Vagina (tissue), 2 donors: ENCODE measurements around the gene SLC43A1. TPM values are rescaled to one million over a fixed set of nuclear protein-coding genes. Genes with fewer than 3 reads are reported as not detected.

Source experiments
- DNase-seq, 2 donors: peaks; one replicate each; pipeline ENCODE4 v3.0.0-alpha.2; 2017; ENCODE audit errors: extremely low spot score in 2 of 2
- H3K27ac ChIP-seq: fragments of 200-600 bp; sonication (generic); one replicate; pipeline ENCODE4 v1.5.1; 2019
- H3K27me3 ChIP-seq: fragments of 200-600 bp; sonication (generic); one replicate; pipeline ENCODE4 v1.5.1; 2019
- H3K36me3 ChIP-seq, 2 donors: fragments of 200-600 bp; sonication (generic); one replicate each; pipeline ENCODE4 v1.5.1; 2017 to 2019
- H3K4me1 ChIP-seq: fragments of 200-600 bp; sonication (generic); one replicate; pipeline ENCODE4 v1.5.1; 2019
- H3K4me3 ChIP-seq, 2 donors: fragments of 200-600 bp; sonication (generic); 1 replicate in 1 of 2; 2 replicates in 1 of 2; pipeline ENCODE4 v1.5.1; 2016 to 2019
- H3K9me3 ChIP-seq: fragments of 200-600 bp; sonication (generic); one replicate; pipeline ENCODE4 v1.5.1; 2019
- POLR2A ChIP-seq, 2 donors: fragments of 450-650 bp; IDR thresholded peaks; one replicate each; pipeline ENCODE4 v1.6.1; 2017; ENCODE audit warnings: antibody characterized with exemption in 2 of 2, mild to moderate bottlenecking in 2 of 2, moderate library complexity in 2 of 2
- POLR2AphosphoS5 ChIP-seq, 2 donors: sonication (generic); formaldehyde crosslinking; IDR thresholded peaks; one replicate each; pipeline ENCODE4 v1.9.0; 2017; ENCODE audit warnings: antibody characterized with exemption in 2 of 2, mild to moderate bottlenecking in 2 of 2, low read depth in 1 of 2; ENCODE audit not compliant: insufficient read depth in 1 of 2
- intact Hi-C: fragments of 100-400 bp; cut with DNase I; formaldehyde crosslinking; loops from one replicate; pipeline ENCODE4 v1.15.1; 2023
- total RNA-seq: library from RNA; depleted of rRNA; stranded (reverse); fragments of >200 nt; gene quantifications from one replicate; pipeline ENCODE4 v1.2.3, GENCODE V29; 2016
- TF ChIP-seq, protein P1 (sequence below), 3 experiments: fragments of 450-650 bp in 2 of 3; fragments of 200-600 bp in 1 of 3; sonication (generic) in 1 of 3; IDR thresholded peaks; one replicate each; pipeline ENCODE4 v1.5.1; 2017 to 2019; ENCODE audit warnings: antibody characterized with exemption in 3 of 3, mild to moderate bottlenecking in 2 of 3, moderate library complexity in 2 of 3

The SLC43A1 gene
- total RNA-seq, 1 donor from 2014 or later = 22.6 TPM

GRCh38 chr11:57512646-57513451 is 2.7 kb downstream of the SLC43A1 start:
- no peak for DNase-seq
- intact Hi-C loops = no loop called here
- Histone ChIP-seq H3K4me3 (no peak overlapping the region), H3K9me3 (no peaks in the 10 kb centered on the region), H3K27ac (peak overlapping the region; percentile 57), H3K36me3 (no peaks in the 10 kb centered on the region), H3K4me1 (peaks cover 24% of the 10 kb centered on the region), H3K27me3 (no peaks in the 10 kb centered on the region)
- TF ChIP-seq POLR2A (IDR thresholded peaks at IDR 0.05) = no peak
- no peak for TF ChIP-seq POLR2AphosphoS5 (IDR thresholded peaks at IDR 0.05; ENCODE audit: insufficient read depth in 1 of 2, low read depth in 1 of 2)
- TF ChIP-seq, protein P1, sequence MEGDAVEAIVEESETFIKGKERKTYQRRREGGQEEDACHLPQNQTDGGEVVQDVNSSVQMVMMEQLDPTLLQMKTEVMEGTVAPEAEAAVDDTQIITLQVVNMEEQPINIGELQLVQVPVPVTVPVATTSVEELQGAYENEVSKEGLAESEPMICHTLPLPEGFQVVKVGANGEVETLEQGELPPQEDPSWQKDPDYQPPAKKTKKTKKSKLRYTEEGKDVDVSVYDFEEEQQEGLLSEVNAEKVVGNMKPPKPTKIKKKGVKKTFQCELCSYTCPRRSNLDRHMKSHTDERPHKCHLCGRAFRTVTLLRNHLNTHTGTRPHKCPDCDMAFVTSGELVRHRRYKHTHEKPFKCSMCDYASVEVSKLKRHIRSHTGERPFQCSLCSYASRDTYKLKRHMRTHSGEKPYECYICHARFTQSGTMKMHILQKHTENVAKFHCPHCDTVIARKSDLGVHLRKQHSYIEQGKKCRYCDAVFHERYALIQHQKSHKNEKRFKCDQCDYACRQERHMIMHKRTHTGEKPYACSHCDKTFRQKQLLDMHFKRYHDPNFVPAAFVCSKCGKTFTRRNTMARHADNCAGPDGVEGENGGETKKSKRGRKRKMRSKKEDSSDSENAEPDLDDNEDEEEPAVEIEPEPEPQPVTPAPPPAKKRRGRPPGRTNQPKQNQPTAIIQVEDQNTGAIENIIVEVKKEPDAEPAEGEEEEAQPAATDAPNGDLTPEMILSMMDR (IDR thresholded peaks at IDR 0.05) = no peak

DNA sequence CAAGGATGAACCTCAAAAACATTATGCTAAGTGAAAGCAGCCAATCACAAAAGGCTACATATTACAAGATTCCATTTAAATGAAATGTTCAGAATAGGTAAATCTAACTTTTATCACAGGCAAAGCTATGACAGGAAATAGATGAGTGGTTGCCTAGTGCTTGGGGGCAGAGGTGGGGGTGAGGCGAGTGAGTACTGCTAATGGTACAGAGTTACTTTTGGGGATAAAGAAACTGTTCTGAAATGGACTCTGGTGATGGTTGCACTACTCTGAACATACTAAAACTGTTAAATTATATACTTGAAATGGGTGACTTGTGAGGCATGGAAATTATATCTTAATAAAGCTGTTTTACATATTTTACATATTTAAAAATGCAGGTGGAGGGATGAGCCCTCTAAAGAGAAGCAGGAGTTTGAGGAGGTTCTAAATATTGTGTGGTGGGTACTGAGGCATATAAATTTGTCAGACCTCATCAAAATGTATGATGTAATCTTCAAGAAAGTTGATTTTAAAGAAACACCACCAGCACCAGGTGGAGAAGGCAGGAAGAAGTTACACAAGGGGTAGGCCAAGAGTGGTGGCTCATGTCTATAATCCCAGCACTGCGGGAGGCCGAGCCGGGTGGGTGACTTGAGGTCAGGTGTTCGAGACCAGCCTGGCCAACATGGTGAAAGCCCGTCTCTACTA is 3.6 kb downstream of the SLC43A1 start:
- no peaks in the 10 kb centered on the region for H3K27me3 ChIP-seq

GRCh38 chr11:57508341-57509170 is 6.9 kb downstream of the SLC43A1 start:
- H3K4me3 ChIP-seq = no peak overlapping the region
- no peak for DNase-seq
- no peaks in the 10 kb centered on the region for H3K36me3 ChIP-seq
- no peaks in the 10 kb centered on the region for H3K27me3 ChIP-seq
- no peak for TF ChIP-seq POLR2A (IDR thresholded peaks at IDR 0.05)
- TF ChIP-seq, protein P1 (IDR thresholded peaks at IDR 0.05) = no peak
- TF ChIP-seq POLR2AphosphoS5 (IDR thresholded peaks at IDR 0.05; ENCODE audit: insufficient read depth in 1 of 2, low read depth in 1 of 2) = no peak
- peaks cover 8% of the 10 kb centered on the region for H3K4me1 ChIP-seq
- H3K27ac ChIP-seq = no peak overlapping the region
- intact Hi-C loops = no loop called here
- no peaks in the 10 kb centered on the region for H3K9me3 ChIP-seq

More for the DNA sequence above, 3.6 kb downstream of the SLC43A1 start:
- H3K27ac ChIP-seq = no peak overlapping the region
- peaks cover 24% of the 10 kb centered on the region for H3K4me1 ChIP-seq
- no peaks in the 10 kb centered on the region for H3K36me3 ChIP-seq
- no peaks in the 10 kb centered on the region for H3K9me3 ChIP-seq
- intact Hi-C loops = no loop called here
- no peak for DNase-seq
- no peak overlapping the region for H3K4me3 ChIP-seq
- TF ChIP-seq POLR2A (IDR thresholded peaks at IDR 0.05) (no peak), POLR2AphosphoS5 (IDR thresholded peaks at IDR 0.05; ENCODE audit: insufficient read depth in 1 of 2, low read depth in 1 of 2) (no peak)
- TF ChIP-seq, protein P1 (IDR thresholded peaks at IDR 0.05) = no peak

DNA sequence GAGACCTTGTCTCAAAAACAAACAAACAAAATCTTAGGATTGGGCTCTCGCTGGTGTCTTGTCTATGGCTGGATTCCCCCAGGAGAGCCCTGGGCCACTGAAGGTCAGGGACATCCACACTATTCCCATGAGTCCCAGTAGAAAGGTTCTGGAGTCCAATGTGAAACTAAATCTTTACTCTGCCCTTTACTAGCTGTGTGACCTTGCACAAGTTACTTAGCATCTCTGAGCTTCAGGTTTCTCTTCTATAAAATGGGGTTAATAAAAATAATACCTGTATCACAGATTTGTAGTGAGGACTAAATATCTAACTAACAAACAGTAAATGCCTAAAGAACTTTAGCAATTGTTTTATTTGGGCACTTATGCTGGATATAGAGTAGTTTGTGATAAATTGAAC is 9.0 kb downstream of the SLC43A1 start:
- TF ChIP-seq, protein P1 (IDR thresholded peaks at IDR 0.05) = no peak
- TF ChIP-seq POLR2AphosphoS5 (IDR thresholded peaks at IDR 0.05; ENCODE audit: insufficient read depth in 1 of 2, low read depth in 1 of 2) (no peak), POLR2A (IDR thresholded peaks at IDR 0.05) (no peak)
- intact Hi-C loops = no loop called here
- no peaks in the 10 kb centered on the region for H3K4me1 ChIP-seq
- no peaks in the 10 kb centered on the region for H3K27me3 ChIP-seq
- no peak overlapping the region for H3K27ac ChIP-seq
- H3K9me3 ChIP-seq = no peaks in the 10 kb centered on the region
- H3K4me3 ChIP-seq = no peak overlapping the region
- DNase-seq = no peak
- H3K36me3 ChIP-seq = no peaks in the 10 kb centered on the region
